Epithelial cell of proximal tubule (primary cell): Measurements from ENCODE around the gene ZNF304. TPM values are rescaled to one million over a fixed set of nuclear protein-coding genes. Genes with fewer than 3 reads are reported as not detected.

Source experiments
- DNase-seq: peaks from one replicate; pipeline ENCODE4 v3.0.0-alpha.2; 2011; ENCODE audit warnings: low read depth
- H3K4me3 ChIP-seq: 2 replicates; pipeline ENCODE4 v1.5.1; 2011; ENCODE audit warnings: low read depth, mild to moderate bottlenecking, low read length
- CTCF ChIP-seq: conservative IDR thresholded peaks from 2 replicates; pipeline ENCODE4 v1.5.1; 2012; ENCODE audit warnings: low read depth, mild to moderate bottlenecking, low read length
- total RNA-seq: library from RNA; depleted of rRNA; stranded (reverse); fragments of >200 nt; gene quantifications from 2 replicates; pipeline ENCODE4 v1.2.3, GENCODE V29; 2015

ZNF304 gene
- 2.7 and 5.8 TPM in 2 replicates for total RNA-seq

DNA sequence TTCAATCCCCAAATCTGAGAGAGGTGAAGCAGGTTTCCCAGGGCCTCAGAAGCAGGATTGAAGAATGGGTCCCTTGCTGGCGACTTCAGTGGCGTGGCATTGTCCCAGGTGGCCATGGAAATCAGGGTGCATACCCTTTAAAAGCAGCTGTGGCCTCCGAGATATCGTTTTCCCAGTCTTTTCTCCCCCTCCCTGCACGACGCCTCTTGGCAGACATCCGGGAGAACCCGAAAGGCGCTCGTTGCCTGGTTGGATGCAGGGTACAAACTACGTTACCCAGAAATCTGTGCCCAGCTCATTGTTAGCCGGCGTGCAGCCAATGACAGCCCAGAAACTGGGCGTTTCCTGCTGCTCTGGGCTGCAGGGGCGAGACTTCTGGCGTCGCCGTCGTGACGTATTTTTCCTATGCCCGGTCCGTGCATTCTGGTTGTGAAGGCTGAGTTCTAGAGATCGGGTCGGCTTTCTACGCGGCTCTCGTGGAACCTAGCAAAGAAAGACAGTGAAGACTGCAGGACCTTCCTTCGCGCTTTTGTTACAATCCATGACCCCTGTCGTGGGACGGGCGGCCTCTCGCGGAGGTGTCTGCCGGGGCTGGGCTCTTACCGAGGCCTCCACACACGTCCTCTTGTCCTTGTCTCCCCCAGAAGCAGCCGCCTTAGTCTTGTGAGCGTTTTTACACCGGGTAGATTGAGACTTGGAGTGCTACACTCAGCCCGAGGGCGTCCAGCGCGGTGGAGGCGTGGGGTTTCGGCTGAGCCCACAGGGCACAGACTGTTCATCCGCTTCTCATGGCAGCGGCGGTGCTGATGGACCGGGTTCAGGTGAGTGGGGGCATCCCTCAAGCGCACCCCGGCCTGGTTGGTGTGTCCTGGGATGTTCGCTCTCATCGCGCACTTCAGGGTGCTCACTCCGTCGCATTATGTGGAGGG, at the start of gene ZNF304:
Gene ZNF304 (plus strand): TSS at position 395 of the 929 bp plus-strand sequence. CDS start 394 bp downstream, at position 789.
- H3K4me3 ChIP-seq: peak within 1 kb of the TSS; percentile 91
- DNase-seq: peak; percentile 65
- TF ChIP-seq CTCF: no peak

GRCh38 chr19:57302020-57302465, 49.0 kb upstream of the ZNF304 start:
- no peak overlapping the region for H3K4me3 ChIP-seq
- no peak for TF ChIP-seq CTCF
- DNase-seq: peak; percentile 43

- no peak for DNase-seq
- TF ChIP-seq CTCF: no peak
- no peak overlapping the region for H3K4me3 ChIP-seq
Measured at GRCh38 chr19:57302727-57303401, 48.2 kb upstream of the ZNF304 start.

- no peak for DNase-seq
- no peak overlapping the region for H3K4me3 ChIP-seq
- TF ChIP-seq CTCF: no peak
Measured at GRCh38 chr19:57305056-57305455, 46.0 kb upstream of the ZNF304 start.

DNA sequence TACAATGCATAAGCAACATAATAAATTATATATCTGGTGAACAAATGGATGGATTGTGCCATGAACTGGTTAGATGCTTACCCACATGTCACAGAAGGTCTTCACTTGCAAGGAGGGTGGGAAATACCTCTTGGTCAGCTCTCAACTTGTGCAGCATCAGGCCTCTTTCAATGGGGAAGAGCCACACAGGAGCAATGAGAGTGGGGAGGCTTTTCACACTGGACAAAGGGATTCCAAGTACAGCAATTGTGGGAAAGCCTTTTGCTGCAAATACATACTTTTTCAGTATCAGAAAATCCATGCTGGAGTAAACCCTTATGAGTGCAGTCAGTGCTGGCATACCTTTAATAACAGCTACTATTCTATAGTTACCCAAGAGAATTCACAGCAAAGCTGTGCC, 42.6 kb upstream of the ZNF304 start:
- DNase-seq: no peak
- no peak for TF ChIP-seq CTCF
- H3K4me3 ChIP-seq: no peak overlapping the region

DNA sequence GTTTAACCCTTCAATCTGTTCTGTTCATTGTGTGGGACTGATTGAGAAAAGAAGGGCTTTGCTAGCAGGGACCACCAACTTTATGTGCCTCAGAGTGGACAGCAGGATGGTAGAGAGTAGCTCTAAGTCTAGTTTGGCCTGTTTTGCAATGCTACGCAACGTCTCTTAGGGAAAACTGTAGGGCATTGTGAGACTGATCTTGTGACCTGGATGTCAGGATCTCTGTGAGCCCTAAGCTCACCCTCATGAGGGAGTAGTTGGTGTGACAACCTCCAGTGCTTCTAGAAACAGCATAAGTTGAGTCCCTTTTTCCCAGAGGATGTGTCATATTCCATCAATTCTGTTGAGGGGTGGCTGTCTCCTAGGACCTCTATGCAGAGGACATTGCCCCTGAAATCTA, 40.3 kb upstream of the ZNF304 start:
- DNase-seq: no peak
- no peak overlapping the region for H3K4me3 ChIP-seq
- TF ChIP-seq CTCF: no peak
